ENCODE data around the gene PARP2. TPM values are rescaled to one million over a fixed set of nuclear protein-coding genes. Genes with fewer than 3 reads are reported as not detected.

The PARP2 gene
- total RNA-seq, 4 donors from 2014 or later, result 1.8 to 22.5 (median 16.0) TPM

- TF ChIP-seq, protein P1, sequence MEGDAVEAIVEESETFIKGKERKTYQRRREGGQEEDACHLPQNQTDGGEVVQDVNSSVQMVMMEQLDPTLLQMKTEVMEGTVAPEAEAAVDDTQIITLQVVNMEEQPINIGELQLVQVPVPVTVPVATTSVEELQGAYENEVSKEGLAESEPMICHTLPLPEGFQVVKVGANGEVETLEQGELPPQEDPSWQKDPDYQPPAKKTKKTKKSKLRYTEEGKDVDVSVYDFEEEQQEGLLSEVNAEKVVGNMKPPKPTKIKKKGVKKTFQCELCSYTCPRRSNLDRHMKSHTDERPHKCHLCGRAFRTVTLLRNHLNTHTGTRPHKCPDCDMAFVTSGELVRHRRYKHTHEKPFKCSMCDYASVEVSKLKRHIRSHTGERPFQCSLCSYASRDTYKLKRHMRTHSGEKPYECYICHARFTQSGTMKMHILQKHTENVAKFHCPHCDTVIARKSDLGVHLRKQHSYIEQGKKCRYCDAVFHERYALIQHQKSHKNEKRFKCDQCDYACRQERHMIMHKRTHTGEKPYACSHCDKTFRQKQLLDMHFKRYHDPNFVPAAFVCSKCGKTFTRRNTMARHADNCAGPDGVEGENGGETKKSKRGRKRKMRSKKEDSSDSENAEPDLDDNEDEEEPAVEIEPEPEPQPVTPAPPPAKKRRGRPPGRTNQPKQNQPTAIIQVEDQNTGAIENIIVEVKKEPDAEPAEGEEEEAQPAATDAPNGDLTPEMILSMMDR (IDR thresholded peaks at IDR 0.05), result peak; percentile 71 to 95 (median 83)
- TF ChIP-seq POLR2A (IDR thresholded peaks at IDR 0.05), result no peak
- H3K36me3 ChIP-seq, result no peaks in the 10 kb centered on the region
- peak within 1 kb of the TSS; percentile 56 to 57 for H3K27ac ChIP-seq
- intact Hi-C loops (cut with DNase I; ENCODE audit: low total_unique reads), result no loop called here
- peak within 1 kb of the TSS; percentile 58 to 67 for H3K4me3 ChIP-seq
- H3K4me1 ChIP-seq, result peaks cover 0 to 11% of the 10 kb centered on the region in 2 donors
- no peaks in the 10 kb centered on the region for H3K27me3 ChIP-seq
- peak; percentile 76 to 85 for DNase-seq
- H3K9me3 ChIP-seq, result no peaks in the 10 kb centered on the region
Observed at GRCh38 chr14:20305265-20306078, 38.0 kb upstream of the PARP2 start, which contains the start of gene TTC5. Gene TTC5, minus strand, starts transcription at chr14:20305951. Its CDS starts 14 bp downstream, at chr14:20305937.

DNA sequence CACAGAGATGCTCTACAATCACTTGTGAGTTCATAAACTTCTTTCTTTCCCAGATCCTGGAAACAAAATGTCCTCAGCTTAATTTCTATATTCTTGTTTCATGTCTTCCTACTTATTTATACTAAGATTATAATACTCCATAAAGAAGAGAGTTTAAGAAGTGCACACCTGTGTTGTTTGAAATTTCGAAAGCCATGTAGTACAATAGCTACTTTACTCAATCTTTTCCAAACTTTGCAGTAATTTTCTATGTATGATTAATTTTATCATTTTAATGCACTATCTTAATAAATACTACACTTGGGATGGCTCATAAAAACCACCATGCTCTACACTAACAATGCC lies 37.4 kb upstream of the PARP2 start:
- no peak overlapping the region for H3K27ac ChIP-seq
- H3K27me3 ChIP-seq, result no peaks in the 10 kb centered on the region
- DNase-seq, result no peak
- H3K36me3 ChIP-seq, result no peaks in the 10 kb centered on the region
- peaks cover 0 to 11% of the 10 kb centered on the region in 2 donors for H3K4me1 ChIP-seq
- TF ChIP-seq POLR2A (IDR thresholded peaks at IDR 0.05), result no peak
- TF ChIP-seq, protein P1 (IDR thresholded peaks at IDR 0.05), result no peak
- H3K9me3 ChIP-seq, result no peaks in the 10 kb centered on the region
- intact Hi-C loops (cut with DNase I; ENCODE audit: low total_unique reads), result no loop called here
- peak overlapping the region; percentile 58 to 67 for H3K4me3 ChIP-seq

GRCh38 chr14:20314026-20314425 lies 29.4 kb upstream of the PARP2 start:
- DNase-seq, result no peak
- no peaks in the 10 kb centered on the region for H3K36me3 ChIP-seq

GRCh38 chr14:20317720-20318119 lies 25.7 kb upstream of the PARP2 start:
- Histone ChIP-seq H3K4me1 (no peaks in the 10 kb centered on the region), H3K9me3 (no peaks in the 10 kb centered on the region), H3K27me3 (no peaks in the 10 kb centered on the region), H3K4me3 (no peak overlapping the region), H3K27ac (no peak overlapping the region), H3K36me3 (no peaks in the 10 kb centered on the region)
- no peak for DNase-seq
- TF ChIP-seq, protein P1 (IDR thresholded peaks at IDR 0.05), result no peak
- TF ChIP-seq POLR2A (IDR thresholded peaks at IDR 0.05), result no peak
- intact Hi-C loops (cut with DNase I; ENCODE audit: low total_unique reads), result no loop called here

More at GRCh38 chr14:20314026-20314425, 29.4 kb upstream of the PARP2 start:
- no peak overlapping the region for H3K4me3 ChIP-seq
- no peaks in the 10 kb centered on the region for H3K9me3 ChIP-seq
- H3K27me3 ChIP-seq, result no peaks in the 10 kb centered on the region
- intact Hi-C loops (cut with DNase I; ENCODE audit: low total_unique reads), result no loop called here
- no peaks in the 10 kb centered on the region for H3K4me1 ChIP-seq
- TF ChIP-seq, protein P1 (IDR thresholded peaks at IDR 0.05), result no peak
- TF ChIP-seq POLR2A (IDR thresholded peaks at IDR 0.05), result no peak
- no peak overlapping the region for H3K27ac ChIP-seq
